Endothelial cell of umbilical vein (primary cell): ENCODE measurements around the gene RBM47. TPM values are rescaled to one million over a fixed set of nuclear protein-coding genes. Genes with fewer than 3 reads are reported as not detected.

Source experiments
- BruUV-seq: library from RNA; stranded (reverse); fragments of 400-500 nt; replicated peaks from 2 replicates; lab custom pipeline; 2021; lab: Mats Ljungman, UMichigan
- CTCF ChIA-PET: fragments of 300-600, 350-600 bp; sonication (Branson Sonifier 250); formaldehyde crosslinking; loops from one replicate; lab custom pipeline; 2021; ENCODE audit warnings: antibody characterized with exemption, inconsistent platforms; lab: Charles Lee
- POLR2A ChIA-PET: fragments of 300-600, 350-600 bp; sonication (Branson Sonifier 250); formaldehyde crosslinking; loops from one replicate; lab custom pipeline; 2021; ENCODE audit warnings: antibody characterized with exemption, inconsistent platforms; lab: Charles Lee
- DNase-seq: peaks from one replicate; pipeline ENCODE4 v3.0.0-alpha.2; 2011; ENCODE audit warnings: low read depth, low spot score
- FAIRE-seq: peaks from 2 replicates; lab custom pipeline; 2011; peaks lifted over from hg19 to GRCh38; lab: Jason Lieb, UNC
- H2AFZ ChIP-seq: 2 replicates; pipeline ENCODE4 v1.6.0; 2012; ENCODE audit warnings: low read depth, low read length, control low read depth, inconsistent platforms
- H3K27ac ChIP-seq: 2 replicates; pipeline ENCODE4 v1.5.1; 2011; ENCODE audit warnings: low read depth, mild to moderate bottlenecking, control low read depth, low read length, moderate library complexity; ENCODE audit not compliant: insufficient read depth
- H3K27me3 ChIP-seq, 2 experiments: 2 replicates each; pipeline versions ENCODE4 v1.6.0 to v1.6.1; 2011; ENCODE audit warnings: low read length in 2 of 2, mixed read lengths in 1 of 2; ENCODE audit not compliant: control insufficient read depth in 2 of 2, insufficient read depth in 2 of 2
- H3K36me3 ChIP-seq, 2 experiments: 2 replicates in 1 of 2; 3 replicates in 1 of 2; pipeline ENCODE4 v1.5.1; 2011; ENCODE audit warnings: low read length in 2 of 2, mild to moderate bottlenecking in 1 of 2, moderate library complexity in 1 of 2; ENCODE audit not compliant: control insufficient read depth in 2 of 2, insufficient read depth in 2 of 2; ENCODE audit errors: extremely low read depth in 1 of 2
- H3K4me1 ChIP-seq: 3 replicates; pipeline ENCODE4 v1.5.1; 2011; ENCODE audit warnings: mild to moderate bottlenecking, low read length; ENCODE audit not compliant: control insufficient read depth, insufficient read depth; ENCODE audit errors: extremely low read depth
- H3K4me2 ChIP-seq: 2 replicates; pipeline ENCODE4 v1.6.1; 2011; ENCODE audit warnings: low read length, control low read depth, mixed read lengths; ENCODE audit not compliant: insufficient read depth
- H3K4me3 ChIP-seq, 3 experiments: fragments of 200-600 bp in 1 of 3; sonication (generic), shearing (Covaris generic) in 1 of 3; replicated peaks in 1 of 3; 2 replicates each; pipeline ENCODE4 v1.5.1; 2011 to 2016; ENCODE audit warnings: control low read depth in 3 of 3, low read length in 3 of 3, mild to moderate bottlenecking in 2 of 3, inconsistent platforms in 1 of 3, low read depth in 1 of 3, moderate library complexity in 1 of 3; ENCODE audit not compliant: insufficient read depth in 1 of 3
- H3K79me2 ChIP-seq: 2 replicates; pipeline ENCODE4 v1.6.0; 2012; ENCODE audit warnings: low read length, inconsistent platforms; ENCODE audit not compliant: control insufficient read depth, insufficient read depth
- H3K9ac ChIP-seq: replicated peaks from 2 replicates; pipeline ENCODE3; 2011; ENCODE audit warnings: low read length, control low read depth; ENCODE audit not compliant: insufficient read depth; ENCODE audit errors: extremely low read depth
- H3K9me1 ChIP-seq: replicated peaks from 3 replicates; pipeline ENCODE4 v1.6.0; 2011; ENCODE audit warnings: mild to moderate bottlenecking, low read length; ENCODE audit not compliant: control insufficient read depth, insufficient read depth; ENCODE audit errors: extremely low read depth
- H3K9me3 ChIP-seq: replicated peaks from 2 replicates; pipeline ENCODE4 v1.5.1; 2012; ENCODE audit warnings: low read length, inconsistent platforms; ENCODE audit not compliant: control insufficient read depth, insufficient read depth
- H4K20me1 ChIP-seq: replicated peaks from 2 replicates; pipeline ENCODE3; 2011; ENCODE audit warnings: mild to moderate bottlenecking, low read length; ENCODE audit not compliant: control insufficient read depth, insufficient read depth; ENCODE audit errors: extremely low read depth
- CTCF ChIP-seq, 2 donors: IDR thresholded peaks; 1 replicate in 1 of 2; 2 replicates in 1 of 2; pipeline ENCODE4 v1.5.1; 2011; ENCODE audit warnings: low read length in 2 of 2, mild to moderate bottlenecking in 2 of 2, moderate library complexity in 2 of 2, control low read depth in 1 of 2, inconsistent platforms in 1 of 2, low read depth in 1 of 2; ENCODE audit not compliant: insufficient read depth in 1 of 2; ENCODE audit errors: extremely low read depth in 1 of 2
- EZH2 ChIP-seq: IDR thresholded peaks from 2 replicates; pipeline ENCODE4 v1.6.1; 2012; ENCODE audit warnings: borderline replicate concordance, low read depth, mild to moderate bottlenecking, moderate library complexity, low read length, inconsistent platforms; ENCODE audit not compliant: severe bottlenecking
- FOS ChIP-seq: IDR thresholded peaks from 2 replicates; pipeline ENCODE4 v1.6.1; 2011; ENCODE audit warnings: mild to moderate bottlenecking, low read length, moderate library complexity, borderline replicate concordance; ENCODE audit not compliant: insufficient read depth
- GATA2 ChIP-seq: IDR thresholded peaks from 2 replicates; pipeline ENCODE4 v1.7.0; 2011; ENCODE audit warnings: low read depth, mild to moderate bottlenecking, moderate library complexity, mixed read lengths, low read length; ENCODE audit not compliant: insufficient read length, insufficient read depth
- JUN ChIP-seq: IDR thresholded peaks from 2 replicates; pipeline ENCODE4 v1.6.1; 2011; ENCODE audit warnings: borderline replicate concordance, low read depth; ENCODE audit not compliant: insufficient read length, insufficient read depth
- MAX ChIP-seq: IDR thresholded peaks from 2 replicates; pipeline ENCODE4 v1.6.1; 2011; ENCODE audit not compliant: insufficient read depth, insufficient read length
- MYC ChIP-seq: IDR thresholded peaks from one replicate; pipeline ENCODE4 v1.6.1; 2011; ENCODE audit warnings: mild to moderate bottlenecking, low read depth, low read length
- POLR2A ChIP-seq: IDR thresholded peaks from 2 replicates; pipeline ENCODE4 v1.6.1; 2012; ENCODE audit warnings: low read depth, mild to moderate bottlenecking, control low read depth, low read length
- POLR2AphosphoS5 ChIP-seq: IDR thresholded peaks from 2 replicates; pipeline ENCODE4 v1.6.1; 2012; ENCODE audit warnings: low read depth, mild to moderate bottlenecking, control low read depth, low read length, moderate library complexity; ENCODE audit not compliant: insufficient read depth
- dilution Hi-C: fragments of 300-500 bp; cut with MboI; formaldehyde crosslinking; loops from one replicate; pipeline ENCODE4 v1.15.0; 2019; ENCODE audit warnings: low sequenced_read_pairs; ENCODE audit not compliant: extremely low pct_ligation_motif_present
- intact Hi-C: fragments of 100-400 bp; cut with micrococcal nuclease; formaldehyde crosslinking; loops from one replicate; pipeline ENCODE4 v1.10.0; 2022
- polyA plus RNA-seq, 4 experiments: library from polyadenylated mRNA; depleted of rRNA in 3 of 4; stranded (reverse) in 3 of 4; unstranded in 1 of 4; fragments of >200 nt; gene quantifications; 2 replicates each; pipeline versions ENCODE4 v1.2.1 to v1.2.3, GENCODE V29; 2011 to 2012; ENCODE audit warnings: missing spikeins in 1 of 4
- total RNA-seq: library from RNA; stranded (reverse); gene quantifications from 2 replicates; pipeline ENCODE4 v1.2.3, GENCODE V29; 2021

RBM47 gene
- total and polyA plus RNA-seq, 2 donors (not counting 3 experiments of a cell fraction or from before 2014, with no cell fraction given): not detected

- Histone ChIP-seq H3K27ac (no peak overlapping the region), H3K9me1 (no peaks in the 10 kb centered on the region), H3K9me3 (no peaks in the 10 kb centered on the region), H2AFZ (no peak overlapping the region), H4K20me1 (no peaks in the 10 kb centered on the region), H3K9ac (no peak overlapping the region), H3K4me2 (no peak overlapping the region), H3K79me2 (no peaks in the 10 kb centered on the region), H3K27me3 (no peaks in the 10 kb centered on the region), H3K36me3 (no peaks in the 10 kb centered on the region), H3K4me3 (no peak overlapping the region), H3K4me1 (no peaks in the 10 kb centered on the region)
- intact Hi-C loops (no loop called here), dilution Hi-C loops (no loop called here)
- no peak for DNase-seq
- no TSS peak for BruUV-seq
- TF ChIP-seq EZH2 (no peak), MAX (no peak), GATA2 (no peak), FOS (no peak), CTCF (IDR thresholded peaks at IDR 0.05; ENCODE audit: extremely low read depth in 1 of 2, insufficient read depth in 1 of 2, low read depth in 1 of 2, low read length in 2 of 2) (no peak), POLR2AphosphoS5 (no peak), MYC (no peak), POLR2A (no peak), JUN (no peak)
- POLR2A ChIA-PET: no interaction called here
- FAIRE-seq: no peak
- CTCF ChIA-PET: no interaction called here
Measured at GRCh38 chr4:40603281-40603680, 26.4 kb downstream of the RBM47 start.
